ENCODE results near the gene EIF4ENIF1.
"Not testable (repeated sequence)": the region's sequence is repeated elsewhere in the genome, so short reads cannot be mapped to it uniquely, and the experiment has no call there.

EIF4ENIF1 gene

GRCh38 chr22:31490496-31490925 is 869 bp upstream of the EIF4ENIF1 start:
- DNase-seq (ENCODE audit: insufficient read length, low spot score), result no peak

GRCh38 chr22:31488988-31489617 is 539 bp downstream of the EIF4ENIF1 start:
- TF ChIP-seq CTCF (IDR thresholded peaks at IDR 0.05; ENCODE audit: insufficient read depth, missing control alignments), result peak; percentile 8
- DNase-seq (ENCODE audit: insufficient read length, low spot score), result no peak
- FAIRE-seq, result no peak

More at GRCh38 chr22:31490496-31490925, 869 bp upstream of the EIF4ENIF1 start:
- no peak for FAIRE-seq
- TF ChIP-seq CTCF (IDR thresholded peaks at IDR 0.05; ENCODE audit: insufficient read depth, missing control alignments), result no peak

GRCh38 chr22:31488346-31488883 is 1.2 kb downstream of the EIF4ENIF1 start:
- FAIRE-seq, result no peak
- DNase-seq (ENCODE audit: insufficient read length, low spot score), result no peak
- no peak for TF ChIP-seq CTCF (IDR thresholded peaks at IDR 0.05; ENCODE audit: insufficient read depth, missing control alignments)

- no peak for TF ChIP-seq CTCF (IDR thresholded peaks at IDR 0.05; ENCODE audit: insufficient read depth, missing control alignments)
- DNase-seq (ENCODE audit: insufficient read length, low spot score) (no peak), FAIRE-seq (no peak)
These were observed 2.7 kb downstream of the EIF4ENIF1 start for GRCh38 chr22:31486951-31487350.

GRCh38 chr22:31486369-31486768 is 3.3 kb downstream of the EIF4ENIF1 start:
- DNase-seq (ENCODE audit: insufficient read length, low spot score); FAIRE-seq: not testable (repeated sequence)

GRCh38 chr22:31482470-31482869 is 7.2 kb downstream of the EIF4ENIF1 start:
- DNase-seq (ENCODE audit: insufficient read length, low spot score), result not testable (repeated sequence)

GRCh38 chr22:31481129-31481528 is 8.5 kb downstream of the EIF4ENIF1 start:
- no peak for TF ChIP-seq CTCF (IDR thresholded peaks at IDR 0.05; ENCODE audit: insufficient read depth, missing control alignments)
- FAIRE-seq (no peak), DNase-seq (ENCODE audit: insufficient read length, low spot score) (no peak)

More at GRCh38 chr22:31482470-31482869, 7.2 kb downstream of the EIF4ENIF1 start:
- FAIRE-seq, result not testable (repeated sequence)

GRCh38 chr22:31477329-31477728 is 12.3 kb downstream of the EIF4ENIF1 start:
- TF ChIP-seq CTCF (IDR thresholded peaks at IDR 0.05; ENCODE audit: insufficient read depth, missing control alignments), result no peak
- DNase-seq (ENCODE audit: insufficient read length, low spot score) (no peak), FAIRE-seq (no peak)

Measured in D721Med (cell line).